NCI-H1092 treated with DMSO at 0.1 percent for 48 hours (cell line): ENCODE results near the gene CD72.
"Not testable (repeated sequence)": the region's sequence is repeated elsewhere in the genome, so short reads cannot be mapped to it uniquely, and the experiment has no call there.

Experiments used
- DNase-seq: peaks from one replicate; lab custom pipeline; 2025; lab: John Stamatoyannopoulos, UW

Gene CD72

DNA sequence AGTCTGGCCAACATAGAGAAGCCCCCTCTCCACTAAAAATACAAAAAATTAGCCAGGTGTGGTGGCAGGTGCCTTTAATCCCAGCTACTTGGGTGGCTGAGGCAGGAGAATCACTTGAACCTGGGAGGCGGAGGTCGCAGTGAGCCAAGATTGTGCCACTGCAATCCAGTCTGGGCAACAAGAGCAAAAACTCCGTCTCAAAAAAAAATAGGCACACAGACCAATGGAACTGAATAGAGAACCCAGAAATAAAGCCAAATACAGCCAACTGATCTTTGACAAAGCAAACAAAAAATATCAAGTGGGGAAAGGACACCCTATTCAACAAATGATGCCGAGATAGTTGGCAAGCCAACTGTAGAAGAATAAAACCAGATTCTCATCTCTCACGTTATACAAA lies 29.7 kb downstream of the CD72 start:
- not testable (repeated sequence) for DNase-seq

GRCh38 chr9:35584681-35585080 lies 33.5 kb downstream of the CD72 start:
- DNase-seq, result not testable (repeated sequence)

GRCh38 chr9:35583521-35583920 lies 34.7 kb downstream of the CD72 start:
- not testable (repeated sequence) for DNase-seq

GRCh38 chr9:35579659-35580227 lies 38.5 kb downstream of the CD72 start:
- DNase-seq, result not testable (repeated sequence)

DNA sequence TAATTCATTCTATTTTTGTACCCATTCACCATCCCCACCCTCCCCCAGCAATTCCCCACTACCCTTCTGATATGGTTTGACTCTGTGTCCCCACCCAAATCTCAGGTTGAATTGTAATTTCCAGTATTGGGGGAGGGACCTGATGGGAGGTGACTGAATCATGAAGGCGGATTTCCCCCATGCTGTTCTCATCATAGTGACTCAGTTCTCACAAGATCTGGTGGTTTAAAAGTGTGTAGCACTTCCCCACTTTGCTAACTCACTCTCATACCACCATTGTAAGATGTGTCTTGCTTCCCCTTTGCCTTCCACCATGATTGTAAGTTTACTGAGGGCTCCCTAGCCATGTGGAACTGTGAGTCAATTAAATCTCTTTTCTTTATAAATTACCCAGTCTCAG lies 39.1 kb downstream of the CD72 start:
- no peak for DNase-seq

DNA sequence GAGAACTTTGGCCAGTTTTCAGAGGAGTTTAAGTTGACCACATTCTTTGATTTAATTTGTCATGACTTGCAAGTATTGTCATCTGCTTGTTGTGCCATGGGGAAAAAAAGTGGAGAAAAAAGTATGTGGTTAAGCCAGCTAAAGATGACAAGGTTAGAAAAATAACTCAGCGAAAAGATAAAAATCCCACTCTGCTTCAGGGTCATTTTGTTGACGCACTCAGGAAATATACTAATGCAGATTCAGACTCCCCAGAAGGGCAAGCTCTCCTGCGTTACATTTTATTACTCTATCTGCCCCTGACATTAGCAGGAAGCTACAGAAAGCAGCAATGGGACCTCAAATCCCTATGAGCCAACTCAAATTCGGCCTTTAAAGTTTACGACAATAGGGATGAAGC lies 40.7 kb downstream of the CD72 start:
- no peak for DNase-seq

- no peak for DNase-seq
Observed at GRCh38 chr9:35575478-35575877, 42.7 kb downstream of the CD72 start.

- DNase-seq, result no peak
Observed at GRCh38 chr9:35574578-35575122, 43.6 kb downstream of the CD72 start.

- no peak for DNase-seq
Observed at GRCh38 chr9:35570709-35571504, 47.3 kb downstream of the CD72 start.

DNA sequence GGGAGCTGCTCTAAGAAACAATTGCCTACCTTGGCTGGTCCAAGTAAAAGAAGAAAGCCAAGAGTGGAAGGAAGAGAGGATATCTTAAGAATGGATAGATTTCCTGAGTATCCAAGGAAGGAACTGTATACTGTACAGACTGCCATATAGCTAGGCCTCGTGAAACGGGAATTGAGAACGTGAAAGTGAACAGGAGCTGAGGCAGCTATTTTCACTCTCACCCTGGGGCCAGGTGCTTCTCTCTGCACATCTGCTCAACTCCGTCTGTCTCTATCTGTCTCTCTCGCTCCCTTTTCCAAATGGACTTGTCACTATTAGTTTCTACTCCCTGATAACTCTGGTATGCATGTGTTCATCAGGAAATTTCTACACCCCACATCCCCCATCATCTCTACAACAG lies 49.0 kb downstream of the CD72 start:
- no peak for DNase-seq

- no peak for DNase-seq
Observed at GRCh38 chr9:35568196-35568595, 50.0 kb downstream of the CD72 start.

DNA sequence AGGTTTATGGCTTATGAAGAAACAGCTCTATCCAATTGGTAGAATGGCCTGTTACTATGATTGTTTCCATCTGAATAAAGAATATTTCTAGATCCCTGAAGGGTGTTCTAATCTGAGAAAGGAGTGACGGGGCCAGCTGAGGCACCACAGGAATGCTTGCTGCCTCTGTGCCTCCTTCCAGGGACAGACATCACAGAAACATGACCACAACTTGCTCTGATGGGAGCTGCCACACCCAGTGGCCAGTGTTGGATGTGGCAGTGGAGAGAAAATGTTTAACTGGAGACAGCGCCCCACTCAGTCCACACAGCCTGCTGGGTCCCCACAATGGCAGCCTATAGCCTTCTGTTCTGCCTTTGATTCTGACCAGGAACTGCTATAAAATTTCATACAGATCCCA lies 51.8 kb downstream of the CD72 start:
- DNase-seq, result no peak

DNA sequence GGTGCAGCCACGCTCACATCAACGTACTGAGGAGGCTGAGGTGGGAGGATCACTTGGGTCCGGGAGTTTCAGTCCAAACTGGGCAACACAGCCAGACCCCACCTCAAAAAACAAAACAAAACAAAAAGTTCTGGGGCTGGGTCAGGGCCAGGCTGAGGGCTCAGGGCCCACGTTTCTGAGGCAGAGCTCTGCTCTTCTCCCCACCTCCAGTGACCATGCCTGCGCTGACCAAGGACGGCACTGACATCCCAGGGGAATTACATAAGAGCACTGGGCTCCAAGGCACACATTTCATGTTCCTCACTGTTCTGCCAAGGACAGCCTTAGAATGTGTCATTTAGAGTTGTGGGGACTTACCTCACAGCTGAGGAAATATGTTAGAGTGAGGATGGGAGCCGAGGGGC lies 53.6 kb downstream of the CD72 start:
- DNase-seq, result no peak

- no peak for DNase-seq
Observed at GRCh38 chr9:35563791-35564197, 54.4 kb downstream of the CD72 start.

DNA sequence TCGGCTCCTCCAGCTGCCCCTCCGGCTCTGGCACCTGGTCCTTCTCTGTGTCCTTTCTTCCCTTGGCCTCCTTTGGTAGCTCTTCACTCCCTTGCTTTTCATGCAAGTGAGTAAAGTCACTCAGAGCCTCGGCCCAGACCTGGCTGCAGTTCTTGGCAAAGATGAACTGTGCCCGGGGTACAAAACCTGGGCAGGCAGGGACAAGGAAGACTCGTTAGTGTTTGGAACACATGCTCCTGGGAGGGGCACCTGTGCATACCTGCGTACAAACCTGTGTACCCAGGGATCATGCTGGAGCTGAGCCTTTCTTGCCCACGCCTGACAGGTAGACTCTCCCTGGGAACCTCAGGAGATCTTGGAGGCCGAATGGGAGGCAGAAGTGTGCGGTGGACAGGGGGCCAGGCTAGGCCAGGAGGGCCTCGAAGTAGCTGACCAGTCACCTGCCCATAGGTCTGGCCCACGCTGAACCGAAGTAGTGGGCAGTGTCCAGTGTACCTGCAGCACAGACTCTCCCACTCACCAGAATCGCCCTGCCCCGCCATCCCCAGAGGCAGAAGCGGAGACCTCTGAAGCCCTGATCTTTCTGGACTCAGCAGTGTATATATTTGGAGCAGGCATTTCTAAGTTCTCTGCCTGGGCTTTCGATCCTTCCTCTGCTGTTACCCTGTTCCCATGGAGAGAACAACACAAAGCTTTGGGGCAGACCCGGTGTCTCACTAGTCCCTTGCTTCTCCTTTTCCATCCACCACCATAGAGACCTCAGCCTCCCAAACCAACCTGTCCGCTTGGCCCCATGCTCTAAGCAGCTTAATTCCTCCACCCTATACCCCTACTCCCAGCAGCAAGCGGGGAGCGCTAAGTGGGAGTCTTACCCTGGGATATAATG lies 55.1 kb downstream of the CD72 start:
- no peak for DNase-seq

DNA sequence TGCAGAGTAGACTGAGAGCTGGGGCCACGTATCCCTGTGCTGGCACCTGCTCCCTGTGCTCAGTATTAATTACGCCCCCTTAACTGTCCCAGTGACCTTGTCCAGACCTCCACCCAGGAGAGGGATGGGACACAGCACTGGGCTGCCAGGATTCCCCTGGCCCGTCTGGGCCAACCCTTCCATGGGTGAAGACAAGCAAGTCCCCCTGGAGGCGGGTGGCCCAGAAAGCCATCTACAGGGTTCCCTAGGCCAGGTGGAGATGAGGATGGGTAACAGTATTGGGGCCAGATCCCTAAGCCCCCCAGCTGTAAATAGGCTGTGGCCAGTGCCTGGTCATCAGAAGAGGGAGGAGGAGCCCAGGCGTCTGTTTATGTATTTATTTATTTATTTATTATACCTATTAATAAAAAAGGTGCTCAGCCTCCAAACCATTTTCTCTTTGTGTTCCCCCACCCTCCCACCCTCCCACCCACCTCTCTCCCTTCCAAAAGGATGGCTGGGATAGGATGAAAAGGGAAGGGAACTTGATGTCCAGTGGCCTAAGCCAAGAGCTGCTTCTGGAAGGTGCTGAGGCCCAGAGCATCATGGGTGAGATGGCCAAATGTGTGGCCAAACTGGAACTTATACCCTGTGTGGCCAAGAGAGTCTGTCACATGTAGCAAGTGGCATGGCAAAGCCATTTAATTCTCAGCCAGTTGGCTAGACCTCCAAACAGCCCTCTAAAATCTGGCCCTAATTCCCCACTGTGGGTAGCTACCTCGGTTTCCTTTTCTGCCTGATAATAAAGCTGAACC lies 56.5 kb downstream of the CD72 start:
- DNase-seq, result no peak

GRCh38 chr9:35560625-35561337 lies 57.4 kb downstream of the CD72 start:
- no peak for DNase-seq
